NCI-H128 (cell line): ENCODE measurements around the gene CBLB.
"Not testable (repeated sequence)": the region's sequence is repeated elsewhere in the genome, so short reads cannot be mapped to it uniquely, and the experiment has no call there.

ENCODE experiments used
- DNase-seq: peaks from one replicate; lab custom pipeline; 2025; ENCODE audit not compliant: unreplicated experiment; lab: John Stamatoyannopoulos, UW

The CBLB gene

GRCh38 chr3:105823149-105823867 is 45.5 kb downstream of the CBLB start:
- DNase-seq = no peak

GRCh38 chr3:105822171-105823123 is 46.4 kb downstream of the CBLB start:
- DNase-seq = no peak

- DNase-seq = no peak
These were observed 47.4 kb downstream of the CBLB start for GRCh38 chr3:105821433-105821832.

GRCh38 chr3:105816833-105817232 is 52.0 kb downstream of the CBLB start:
- DNase-seq = no peak

- not testable (repeated sequence) for DNase-seq
These were observed 53.5 kb downstream of the CBLB start for GRCh38 chr3:105815331-105815730.

- no peak for DNase-seq
These were observed 55.1 kb downstream of the CBLB start for GRCh38 chr3:105813710-105814109.

GRCh38 chr3:105812194-105812586 is 56.6 kb downstream of the CBLB start:
- no peak for DNase-seq

GRCh38 chr3:105811518-105812193 is 57.2 kb downstream of the CBLB start:
- no peak for DNase-seq

GRCh38 chr3:105809208-105809888 is 59.5 kb downstream of the CBLB start:
- no peak for DNase-seq

- DNase-seq = no peak
These were observed 61.1 kb downstream of the CBLB start for GRCh38 chr3:105807701-105808100.

- DNase-seq = no peak
These were observed 61.7 kb downstream of the CBLB start for GRCh38 chr3:105807146-105807545.

GRCh38 chr3:105806359-105806758 is 62.5 kb downstream of the CBLB start:
- DNase-seq = no peak

- DNase-seq = no peak
These were observed 63.4 kb downstream of the CBLB start for GRCh38 chr3:105805404-105805803.

- DNase-seq = no peak
These were observed 66.6 kb downstream of the CBLB start for GRCh38 chr3:105802118-105802706.

GRCh38 chr3:105801397-105801796 is 67.4 kb downstream of the CBLB start:
- DNase-seq = no peak

- DNase-seq = no peak
These were observed 68.5 kb downstream of the CBLB start for GRCh38 chr3:105800320-105800719.

GRCh38 chr3:105799286-105799685 is 69.5 kb downstream of the CBLB start:
- no peak for DNase-seq

- no peak for DNase-seq
These were observed 70.4 kb downstream of the CBLB start for GRCh38 chr3:105798381-105798934.

- DNase-seq = no peak
These were observed 75.8 kb downstream of the CBLB start for GRCh38 chr3:105793040-105793439.
